Fibroblast of lung (primary cell): ENCODE results near the gene PVR.

Source experiments
- EZH2 ChIP-seq: IDR thresholded peaks from 2 replicates; pipeline ENCODE4 v1.5.1; 2012; ENCODE audit warnings: low read length, control low read depth, mild to moderate bottlenecking; ENCODE audit errors: missing control alignments
- TF ChIP-seq, protein P1 (sequence below), 2 donors: IDR thresholded peaks in 1 of 2; conservative IDR thresholded peaks in 1 of 2; 1 replicate in 1 of 2; 2 replicates in 1 of 2; pipeline ENCODE4 v1.5.1; 2011 to 2012; ENCODE audit warnings: low read length in 2 of 2, control low read depth in 1 of 2, inconsistent platforms in 1 of 2, low read depth in 1 of 2, mild to moderate bottlenecking in 1 of 2

DNA sequence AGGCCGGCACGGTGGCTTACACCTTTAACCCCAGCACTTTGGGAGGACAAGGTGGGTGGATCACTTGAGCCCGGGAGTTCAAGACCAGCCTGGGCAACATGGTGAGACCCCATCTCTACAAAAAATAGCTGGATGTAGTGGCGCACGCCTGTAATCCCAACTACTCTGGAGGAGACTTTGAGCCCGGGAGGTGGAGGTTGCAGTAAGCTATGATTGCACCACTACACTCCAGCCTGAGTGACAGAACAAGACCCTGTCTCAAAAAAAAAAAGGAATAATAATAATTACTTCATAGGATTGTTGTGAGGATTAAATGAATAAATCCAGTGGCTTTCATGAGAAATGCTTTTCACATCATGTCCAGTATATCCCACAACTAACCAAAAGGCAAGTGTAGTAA, 22.3 kb upstream of the PVR start:
- TF ChIP-seq, protein P1, sequence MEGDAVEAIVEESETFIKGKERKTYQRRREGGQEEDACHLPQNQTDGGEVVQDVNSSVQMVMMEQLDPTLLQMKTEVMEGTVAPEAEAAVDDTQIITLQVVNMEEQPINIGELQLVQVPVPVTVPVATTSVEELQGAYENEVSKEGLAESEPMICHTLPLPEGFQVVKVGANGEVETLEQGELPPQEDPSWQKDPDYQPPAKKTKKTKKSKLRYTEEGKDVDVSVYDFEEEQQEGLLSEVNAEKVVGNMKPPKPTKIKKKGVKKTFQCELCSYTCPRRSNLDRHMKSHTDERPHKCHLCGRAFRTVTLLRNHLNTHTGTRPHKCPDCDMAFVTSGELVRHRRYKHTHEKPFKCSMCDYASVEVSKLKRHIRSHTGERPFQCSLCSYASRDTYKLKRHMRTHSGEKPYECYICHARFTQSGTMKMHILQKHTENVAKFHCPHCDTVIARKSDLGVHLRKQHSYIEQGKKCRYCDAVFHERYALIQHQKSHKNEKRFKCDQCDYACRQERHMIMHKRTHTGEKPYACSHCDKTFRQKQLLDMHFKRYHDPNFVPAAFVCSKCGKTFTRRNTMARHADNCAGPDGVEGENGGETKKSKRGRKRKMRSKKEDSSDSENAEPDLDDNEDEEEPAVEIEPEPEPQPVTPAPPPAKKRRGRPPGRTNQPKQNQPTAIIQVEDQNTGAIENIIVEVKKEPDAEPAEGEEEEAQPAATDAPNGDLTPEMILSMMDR (conservative IDR thresholded peaks at IDR 0.05 in 1 of 2, IDR thresholded peaks at IDR 0.05 in 1 of 2; ENCODE audit: low read depth in 1 of 2, low read length in 2 of 2), result no peak
- TF ChIP-seq EZH2, result no peak
